Spleen (tissue), 7 donors: ENCODE data around the gene MR1.

ENCODE experiments used
- CTCF ChIP-seq, 11 experiments: fragments of 200-600 bp in 7 of 11; fragments of 450-650 bp in 4 of 11; sonication (generic) in 4 of 11; IDR thresholded peaks in 8 of 11; conservative IDR thresholded peaks in 3 of 11; 1 replicate in 7 of 11; 2 replicates in 4 of 11; pipeline versions ENCODE4 v1.4.0 to v1.8.0; 2016 to 2021; ENCODE audit warnings: antibody characterized with exemption in 11 of 11, inconsistent platforms in 4 of 11, mild to moderate bottlenecking in 1 of 11
- POLR2A ChIP-seq, 3 donors: fragments of 450-650 bp; IDR thresholded peaks; one replicate each; pipeline ENCODE4 v1.5.1; 2017; ENCODE audit warnings: antibody characterized with exemption in 3 of 3, mild to moderate bottlenecking in 1 of 3
- donor health status: DM: no; HTN: no; CAD: no; lungs with moderate emphysema.
- donor health status: DM: no; HTN: no; CAD: no.
- donor health status: DM: no; HTN: no; CAD: no.

GRCh38 chr1:181106479-181106878 lies 72.7 kb downstream of the MR1 start:
- TF ChIP-seq POLR2A (IDR thresholded peaks at IDR 0.05) (no peak), CTCF (IDR thresholded peaks at IDR 0.05 in 8 of 11, conservative IDR thresholded peaks at IDR 0.05 in 3 of 11) (no peak)
